Hematopoietic multipotent progenitor cell treated with erythropoietin and hydrocortisone succinate and interleukin-3 and kit ligand, for 4 days (in vitro differentiated cells): ENCODE results near the gene MRPL44.
A peak's percentile ranks its signal among the peaks of the same experiment; 100 is the strongest.

Experiments used
- DNase-seq: peaks from one replicate; pipeline ENCODE4 v3.0.0-alpha.2; 2015

MRPL44 gene

DNA sequence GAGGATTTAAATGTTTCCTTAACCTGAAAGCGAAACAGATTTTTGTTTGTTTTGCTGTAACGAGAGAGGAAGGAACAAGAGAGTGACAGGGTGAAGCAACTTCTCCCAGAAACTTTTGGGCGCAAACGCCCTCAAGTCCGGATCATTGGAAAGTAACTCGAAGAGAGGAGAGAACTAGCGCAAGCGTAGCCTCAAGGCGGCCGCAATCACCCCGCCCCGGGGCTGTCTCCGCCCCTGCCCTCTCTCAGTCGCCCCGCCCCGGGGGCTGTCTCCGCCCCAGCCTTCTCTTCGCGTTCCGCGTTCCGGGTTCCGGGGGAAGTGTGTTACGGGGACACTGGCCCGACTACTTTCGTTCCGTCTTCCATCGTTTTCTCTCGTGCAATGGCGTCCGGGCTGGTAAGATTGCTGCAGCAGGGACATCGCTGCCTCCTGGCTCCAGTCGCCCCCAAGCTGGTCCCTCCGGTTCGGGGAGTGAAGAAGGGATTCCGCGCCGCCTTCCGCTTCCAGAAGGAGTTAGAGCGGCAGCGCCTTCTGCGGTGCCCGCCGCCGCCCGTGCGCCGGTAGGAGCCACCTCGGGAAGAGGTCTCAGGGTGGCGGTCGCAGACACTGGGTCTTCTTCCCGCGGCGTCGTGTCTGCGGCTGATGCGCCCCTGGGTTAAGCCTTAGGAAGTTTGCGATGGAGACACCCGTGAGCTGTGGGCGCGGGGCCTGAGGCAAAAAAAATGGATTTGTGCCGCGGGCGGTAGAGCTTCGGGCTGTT is at the start of gene MRPL44:
MRPL44 (plus strand) TSS at position 372 of the 760 bp plus-strand sequence; CDS start at position 382, 10 bp downstream.
- DNase-seq, result peak; percentile 98

DNA sequence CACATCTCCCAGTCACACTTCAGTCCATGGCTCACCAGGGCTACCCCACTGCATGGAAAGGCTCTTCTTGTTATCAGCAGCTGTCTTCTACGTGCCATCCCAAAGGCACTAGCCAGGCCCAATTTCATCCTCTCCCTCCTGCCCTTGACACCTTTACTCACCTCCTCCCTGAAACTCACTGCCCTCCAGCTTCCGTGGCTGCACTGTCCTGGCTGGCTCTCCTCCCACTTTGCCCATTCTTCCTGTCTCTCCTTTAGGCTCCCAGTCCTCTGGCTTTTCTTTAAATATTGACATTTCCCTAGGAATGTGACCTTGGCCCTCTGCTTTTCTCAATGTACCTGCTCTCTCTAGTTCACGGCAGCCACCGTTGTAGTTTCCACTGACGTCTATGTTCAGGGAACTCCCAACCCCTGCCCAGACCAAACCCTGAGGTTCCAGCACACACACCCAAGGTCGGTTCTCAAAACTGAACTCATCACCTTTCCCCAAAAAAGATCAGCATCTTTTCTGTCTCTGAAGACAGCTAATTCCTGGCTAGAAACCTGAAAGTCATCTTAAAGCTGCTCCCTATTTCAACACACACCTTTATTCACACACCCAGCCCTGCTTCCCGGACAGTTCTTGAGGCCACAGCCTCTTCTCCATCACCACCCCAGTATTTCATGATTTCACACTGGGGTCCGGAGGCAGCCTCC is 48.8 kb upstream of the MRPL44 start:
- no peak for DNase-seq

DNA sequence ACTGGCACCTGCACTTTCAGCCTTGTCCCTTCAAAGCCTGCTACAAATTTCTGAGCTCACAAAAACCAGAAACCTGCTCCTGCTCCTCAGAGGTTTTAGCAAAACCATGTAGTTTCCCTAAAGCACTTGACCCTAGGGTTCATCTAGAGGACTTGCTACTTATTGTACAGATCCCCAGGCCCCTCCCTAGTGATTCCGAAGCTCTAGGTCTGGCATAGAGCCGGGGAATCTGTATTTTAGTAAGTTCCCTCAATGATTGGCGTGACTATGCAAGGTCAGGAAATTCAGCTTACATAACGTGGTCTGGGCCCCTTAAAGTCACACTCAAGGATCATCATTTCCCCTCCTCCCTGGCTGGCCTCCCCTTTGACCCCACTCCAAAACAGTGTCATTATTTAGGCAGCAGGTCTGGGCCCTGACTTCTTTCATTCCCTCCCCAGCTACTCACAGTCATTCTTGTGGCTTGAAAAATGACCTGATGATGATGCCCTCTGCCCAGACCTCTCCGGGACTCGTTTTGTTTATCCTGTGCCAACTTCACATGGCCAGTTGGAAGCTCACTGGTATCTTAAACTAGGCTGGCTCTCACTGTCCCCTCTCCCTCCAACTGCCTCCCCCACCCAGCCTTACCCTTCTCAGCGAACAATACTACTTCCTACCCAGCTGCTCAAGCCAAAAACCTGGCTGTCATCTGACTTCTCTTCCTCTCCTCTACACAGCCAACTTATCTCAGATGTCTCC is 48.1 kb upstream of the MRPL44 start:
- DNase-seq, result no peak

DNA sequence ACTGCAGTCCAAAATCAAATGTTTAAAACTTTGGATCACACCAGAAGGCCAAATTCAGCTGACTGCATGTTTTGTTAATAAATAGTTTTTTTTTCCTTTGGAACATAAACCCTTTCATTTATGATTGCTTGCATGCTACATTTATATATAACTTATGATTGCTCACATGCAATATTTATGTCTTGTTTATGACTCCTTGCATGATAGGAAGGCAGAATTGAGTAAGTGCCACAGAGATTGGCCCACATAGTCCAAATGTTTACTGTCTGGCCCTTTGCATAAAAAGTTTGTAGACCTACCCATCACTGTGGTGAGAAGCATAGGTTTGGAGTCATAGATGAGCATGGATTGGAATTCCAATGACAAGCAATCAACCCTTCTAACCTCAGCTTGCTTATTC is 42.9 kb upstream of the MRPL44 start:
- no peak for DNase-seq

DNA sequence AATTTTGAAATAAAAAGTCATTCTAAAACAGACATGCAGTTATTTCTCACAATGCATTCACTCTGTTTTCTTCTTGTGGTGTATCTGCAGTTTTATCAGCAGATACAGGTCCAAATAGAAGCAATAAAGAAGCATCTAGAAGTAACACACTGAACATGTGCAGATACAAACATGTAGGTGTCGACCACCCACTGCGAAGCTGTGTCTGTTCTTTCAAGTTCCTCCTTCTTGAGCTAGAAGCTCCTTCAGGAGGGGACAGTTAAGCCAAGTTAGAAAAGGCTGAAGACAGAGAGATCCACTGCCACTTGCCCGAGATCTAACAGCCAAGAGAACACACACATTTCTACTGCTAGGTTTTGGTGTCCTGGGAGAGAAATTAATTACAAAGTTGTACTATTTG is 42.2 kb upstream of the MRPL44 start:
- no peak for DNase-seq

DNA sequence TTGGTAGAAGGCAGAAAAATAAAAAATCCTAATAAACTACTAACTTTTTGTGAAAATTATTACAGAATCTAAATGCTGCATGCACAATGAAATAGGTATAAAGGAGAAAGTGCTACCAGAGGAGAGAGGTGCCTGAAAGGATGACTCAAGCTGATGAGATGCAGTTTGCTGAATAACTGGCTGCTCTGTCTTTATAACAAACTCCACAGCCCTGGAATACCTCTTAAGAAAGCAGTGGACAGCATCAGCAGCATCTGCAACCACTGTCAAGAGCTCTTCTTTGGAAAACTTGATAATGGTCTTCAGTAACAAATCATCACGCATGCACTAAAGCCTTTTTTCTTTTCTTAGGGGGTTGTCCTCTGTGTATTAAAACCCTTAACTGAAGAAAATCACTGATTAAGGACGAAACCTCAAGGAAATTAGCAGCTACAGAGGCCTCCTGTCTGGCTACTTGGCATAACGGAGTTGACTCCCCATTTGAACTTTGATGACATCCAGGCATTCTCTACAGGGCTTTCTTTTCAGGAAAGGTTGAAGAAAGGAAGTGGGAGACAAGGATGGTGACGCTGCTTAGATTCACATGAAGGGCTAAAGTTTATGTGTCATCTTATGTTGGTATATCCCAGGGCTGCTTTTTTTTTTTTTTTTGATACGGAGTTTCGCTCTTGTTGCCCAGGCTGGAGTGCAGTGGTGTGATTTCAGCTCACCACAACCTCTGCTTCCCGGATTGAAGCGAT is 40.9 kb upstream of the MRPL44 start:
- no peak for DNase-seq

DNA sequence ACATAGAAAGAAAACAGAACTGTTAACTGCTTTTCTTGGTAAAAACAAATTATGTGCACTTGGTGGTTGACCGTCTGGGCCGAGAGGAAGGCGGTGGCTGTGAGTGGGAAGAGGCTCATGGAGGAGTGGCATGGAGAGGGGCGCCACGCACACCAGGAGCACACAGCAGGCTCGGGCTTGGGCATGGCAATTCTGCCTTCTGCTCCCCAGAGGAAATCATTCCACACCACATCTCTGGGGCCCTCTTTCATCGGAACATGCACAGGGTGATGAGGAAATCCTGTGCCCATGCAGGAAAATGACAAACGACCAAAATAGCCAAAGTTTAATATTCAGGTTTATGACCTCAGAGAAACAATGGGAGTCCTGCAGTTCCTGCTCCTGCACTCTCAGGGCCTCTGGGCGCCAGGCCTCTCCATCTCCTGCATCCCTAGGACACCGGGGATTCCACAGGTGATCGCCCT is 38.6 kb upstream of the MRPL44 start:
- DNase-seq, result peak; percentile 28

DNA sequence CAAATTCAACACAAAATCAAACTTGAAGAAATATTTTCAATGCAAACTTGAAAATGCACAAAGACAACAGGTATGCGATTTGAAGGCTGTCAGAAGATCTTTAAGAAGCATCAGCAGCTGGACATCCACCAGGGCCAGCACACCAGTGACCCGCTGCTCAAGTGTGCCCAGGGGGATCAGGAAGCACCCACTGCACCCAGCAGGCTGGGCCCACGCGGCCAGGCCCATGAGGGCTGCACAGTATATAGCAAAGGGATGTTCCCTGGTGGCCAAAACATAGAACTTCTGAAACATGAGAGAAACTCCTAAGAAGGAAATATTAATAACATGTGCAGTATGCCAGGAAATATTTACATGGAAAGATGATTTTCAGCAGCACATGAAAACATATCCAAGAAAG is 37.2 kb upstream of the MRPL44 start:
- no peak for DNase-seq

DNA sequence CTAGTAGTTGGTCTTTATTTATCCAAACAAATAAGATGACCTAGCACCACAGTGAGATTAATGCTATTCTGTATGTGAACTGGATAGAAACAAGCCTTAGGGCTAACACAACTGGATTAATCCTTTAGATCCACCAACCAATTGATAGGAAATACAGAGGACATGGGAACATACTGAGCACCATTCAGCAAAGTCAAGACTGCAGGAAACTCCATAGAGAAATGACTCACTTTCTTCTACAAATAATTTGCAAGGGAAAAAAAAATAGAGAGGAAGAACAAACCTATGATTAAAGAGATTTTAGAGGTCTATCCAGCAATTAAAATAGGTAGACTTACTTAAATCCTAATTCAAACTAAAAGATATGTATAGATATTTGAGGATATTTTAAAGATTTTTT is 36.1 kb upstream of the MRPL44 start:
- DNase-seq, result no peak

DNA sequence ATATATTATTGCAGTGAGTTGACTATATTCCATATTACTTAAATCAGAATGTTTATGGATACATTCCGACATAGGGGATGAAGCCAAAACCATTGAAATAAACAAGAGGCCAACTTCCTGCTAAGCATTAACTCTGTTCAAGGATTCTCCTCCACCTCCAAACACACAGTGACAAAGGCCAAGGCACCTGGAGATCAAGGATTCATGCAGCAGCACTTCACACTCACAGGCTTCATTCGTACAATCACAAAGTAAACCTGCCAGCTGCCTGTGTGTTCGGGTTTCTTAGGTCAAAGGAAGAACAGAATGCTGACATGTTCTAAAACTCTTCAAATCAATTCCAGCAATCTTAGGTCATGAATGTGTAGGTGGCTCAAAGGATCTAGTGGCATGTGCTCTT is 35.0 kb upstream of the MRPL44 start:
- no peak for DNase-seq

DNA sequence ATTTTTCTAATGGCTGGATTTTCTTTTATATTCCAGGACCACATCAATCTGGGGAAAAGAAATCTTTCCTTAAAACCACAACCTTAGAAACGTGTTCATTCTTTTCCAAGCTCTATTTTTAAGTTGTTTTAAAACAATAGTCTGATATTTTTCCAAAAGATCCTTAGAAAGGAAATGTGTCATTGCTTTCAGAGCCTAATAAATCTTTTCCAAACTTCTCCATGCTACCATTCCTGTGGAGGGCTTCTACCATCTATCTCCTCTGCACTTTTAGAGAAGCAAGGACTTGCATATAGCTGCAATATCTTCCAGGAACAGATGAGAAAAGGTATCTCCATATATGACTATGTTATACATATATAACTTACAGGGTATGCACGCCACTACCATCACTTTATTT is 33.3 kb upstream of the MRPL44 start:
- no peak for DNase-seq

DNA sequence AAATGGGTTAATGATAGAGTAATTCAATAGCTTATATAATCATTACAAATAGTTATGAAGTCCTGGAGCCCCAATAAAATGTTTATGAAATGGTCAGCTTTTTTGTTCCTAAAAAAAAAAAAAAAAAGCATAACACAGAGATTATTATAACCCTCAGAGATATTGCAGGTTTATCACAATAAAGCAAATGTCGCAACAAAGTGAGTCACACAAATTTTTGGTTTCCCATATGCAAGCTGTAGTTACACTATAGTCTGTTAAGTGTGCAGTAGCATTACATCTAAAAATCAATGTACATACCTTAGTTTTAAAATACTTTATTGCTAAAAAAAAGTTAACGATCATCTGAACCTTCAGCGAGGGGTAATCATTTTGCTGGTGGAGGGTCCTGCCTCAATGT is 32.2 kb upstream of the MRPL44 start:
- peak; percentile 28 for DNase-seq

DNA sequence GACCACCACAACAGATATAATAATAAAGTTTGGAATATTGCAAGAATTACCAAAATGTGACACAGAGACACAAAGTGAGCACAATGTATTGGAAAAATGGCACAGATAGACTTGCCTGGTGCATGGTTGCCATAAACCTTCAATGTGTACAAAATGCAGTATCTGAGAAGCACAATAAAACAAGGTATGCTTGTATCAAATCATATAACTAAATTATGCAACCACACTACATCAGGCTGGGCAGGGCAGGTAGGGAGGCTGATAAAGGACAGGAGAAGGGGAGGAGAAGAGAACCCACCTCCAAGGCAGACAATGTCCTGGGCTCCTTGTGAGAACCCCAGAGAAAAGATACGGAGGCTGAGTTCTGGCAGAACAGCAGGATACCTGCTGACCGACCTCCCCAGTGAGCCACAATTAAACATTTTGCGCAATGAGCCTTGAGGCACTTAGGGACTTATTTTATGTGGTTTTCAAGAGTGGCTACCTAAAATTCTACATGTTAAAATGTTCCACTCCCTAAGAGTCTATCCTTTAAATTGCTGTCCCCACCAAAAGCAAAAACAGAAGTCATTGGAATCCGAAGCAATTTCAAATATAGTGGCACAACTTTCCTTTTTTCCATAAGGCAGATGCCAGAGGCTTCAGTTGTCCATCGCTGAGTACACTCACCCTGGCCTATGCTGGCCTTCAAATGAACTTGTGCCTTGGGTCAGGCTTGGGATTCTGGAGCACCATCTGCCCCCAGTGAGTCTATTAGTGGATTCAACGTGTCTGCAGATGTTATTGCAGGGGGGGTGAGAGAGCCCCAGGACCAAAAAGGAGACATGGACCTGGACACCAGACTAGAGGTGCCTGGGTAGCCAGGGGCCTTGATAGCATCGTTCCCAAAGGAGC is 28.9 kb upstream of the MRPL44 start:
- no peak for DNase-seq

DNA sequence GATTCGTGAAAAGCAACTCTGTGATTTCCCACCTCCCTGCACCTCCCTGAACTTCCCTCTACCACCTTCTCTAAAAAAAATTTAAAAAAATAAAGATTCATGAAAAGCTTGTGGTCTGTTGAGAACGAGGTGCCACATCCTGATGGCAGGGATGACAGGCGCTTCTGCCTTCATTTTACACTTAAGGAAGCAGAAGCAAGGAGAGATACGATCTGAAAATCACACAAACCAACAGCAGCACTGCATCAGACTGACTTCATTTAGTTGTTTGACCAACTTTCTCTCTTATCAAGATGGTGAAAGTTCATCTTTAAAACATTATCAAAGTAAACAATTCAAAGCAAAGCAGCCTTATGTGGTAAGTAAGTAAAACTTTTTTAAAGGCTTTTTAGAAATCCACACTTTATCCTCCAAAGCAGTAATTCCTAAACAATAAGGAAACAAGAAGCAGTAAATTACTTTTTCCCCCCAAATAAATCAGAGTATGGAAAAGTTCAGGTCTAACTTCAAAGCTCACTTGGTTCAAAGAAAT is 27.6 kb upstream of the MRPL44 start:
- DNase-seq, result peak; percentile 77

DNA sequence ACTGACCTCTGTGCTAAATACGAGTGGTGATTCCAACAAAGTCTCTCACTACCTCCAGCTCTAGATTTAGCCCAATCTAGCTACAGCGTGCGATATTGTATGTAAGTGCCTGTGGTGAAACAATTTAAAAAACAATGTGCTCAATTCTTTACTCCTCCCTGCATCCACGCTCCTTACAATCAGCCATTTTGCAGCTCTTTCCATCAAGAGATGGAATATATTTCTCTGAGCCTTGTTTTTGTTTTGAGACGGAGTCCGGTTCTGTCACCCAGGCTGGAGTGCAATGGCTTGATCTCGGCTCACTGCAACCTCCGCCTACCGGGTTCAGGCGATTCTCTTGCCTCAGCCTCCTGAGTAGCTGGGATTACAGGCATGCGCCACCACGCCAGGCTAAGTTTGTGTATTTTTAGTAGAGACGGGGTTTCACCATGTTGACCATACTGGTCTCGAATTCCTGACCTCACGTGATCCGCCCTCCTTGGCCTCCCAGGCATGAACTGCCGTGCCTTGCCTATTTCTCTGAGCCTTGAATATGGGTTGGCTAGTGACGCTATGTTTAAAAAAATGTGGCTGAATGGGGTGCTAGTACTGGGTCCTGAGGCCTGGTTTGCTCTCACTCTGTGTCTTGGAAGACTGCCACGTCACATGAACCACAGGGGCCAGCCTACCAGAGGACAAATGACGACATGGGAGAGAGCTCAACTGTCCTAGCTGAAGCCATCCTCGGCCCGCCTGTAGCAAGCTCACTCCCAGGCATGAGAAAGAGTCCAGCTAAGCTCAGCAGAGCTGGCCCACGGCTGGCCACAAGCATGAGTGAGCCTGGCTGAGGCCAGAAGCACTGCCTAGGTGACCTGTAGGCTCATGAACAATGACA is 26.9 kb upstream of the MRPL44 start:
- DNase-seq, result peak; percentile 66

DNA sequence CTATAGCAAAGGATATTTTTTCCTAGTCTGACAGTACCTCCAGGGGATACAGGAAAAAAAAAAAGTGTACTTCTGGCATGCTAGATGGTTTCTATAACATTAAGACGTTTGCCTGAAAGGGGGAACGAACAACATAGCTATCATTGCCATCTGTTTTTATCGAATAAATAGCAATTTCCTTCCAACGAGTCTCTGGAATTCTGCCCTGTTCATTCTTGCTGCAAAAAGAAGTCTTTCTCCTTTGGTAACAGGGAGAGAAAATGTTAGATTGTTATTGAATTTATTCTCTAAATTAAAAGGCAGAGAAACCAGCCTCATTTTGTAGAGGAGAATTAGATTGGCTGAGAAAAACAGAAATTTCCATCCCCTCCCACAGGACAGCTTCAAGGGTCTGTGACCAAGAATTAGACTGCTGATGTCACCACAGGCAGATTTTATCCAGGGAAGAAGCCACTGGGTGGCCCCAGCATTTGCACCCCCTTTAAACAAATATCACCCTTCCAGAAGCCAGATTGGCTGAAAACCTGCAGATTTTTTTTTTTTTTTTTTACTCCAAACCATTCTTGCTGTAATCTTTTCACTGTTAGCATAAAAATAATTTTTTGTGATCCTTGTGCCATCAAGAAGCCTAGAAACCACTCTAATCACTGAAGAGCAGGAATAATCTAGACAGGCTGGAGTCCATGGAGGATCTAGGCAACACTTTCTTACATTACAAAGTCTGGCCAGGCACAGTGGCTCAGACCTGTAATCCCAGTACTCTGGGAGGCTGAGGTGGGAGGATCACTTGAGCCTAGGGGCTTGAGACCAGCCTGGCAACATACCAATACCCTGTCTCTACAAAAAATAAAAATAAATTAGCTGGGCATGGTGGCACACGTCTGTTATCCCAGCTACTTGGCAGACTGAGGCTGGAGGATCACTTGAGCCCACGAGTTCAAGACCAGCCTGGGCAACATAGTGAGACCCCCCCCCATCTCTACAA is 24.2 kb upstream of the MRPL44 start:
- no peak for DNase-seq

DNA sequence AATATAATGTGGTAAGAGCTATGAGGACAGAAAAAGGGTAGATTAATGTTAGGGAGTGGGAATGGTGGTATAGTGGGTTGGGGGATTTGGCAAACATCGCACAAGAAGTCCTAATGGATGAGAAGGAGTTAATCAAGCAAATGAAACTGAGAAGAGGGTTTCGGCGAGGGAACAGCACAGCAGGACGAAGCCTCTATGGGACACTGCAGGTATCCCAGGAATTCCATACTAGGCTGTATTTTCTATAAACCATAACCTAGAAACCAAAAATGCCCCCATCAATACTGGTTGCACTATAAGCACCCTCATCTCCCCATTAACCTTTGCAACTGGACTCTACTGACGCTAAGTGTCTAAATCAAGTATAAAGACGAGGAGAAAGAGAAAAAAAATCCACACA is 22.4 kb upstream of the MRPL44 start:
- DNase-seq, result no peak

DNA sequence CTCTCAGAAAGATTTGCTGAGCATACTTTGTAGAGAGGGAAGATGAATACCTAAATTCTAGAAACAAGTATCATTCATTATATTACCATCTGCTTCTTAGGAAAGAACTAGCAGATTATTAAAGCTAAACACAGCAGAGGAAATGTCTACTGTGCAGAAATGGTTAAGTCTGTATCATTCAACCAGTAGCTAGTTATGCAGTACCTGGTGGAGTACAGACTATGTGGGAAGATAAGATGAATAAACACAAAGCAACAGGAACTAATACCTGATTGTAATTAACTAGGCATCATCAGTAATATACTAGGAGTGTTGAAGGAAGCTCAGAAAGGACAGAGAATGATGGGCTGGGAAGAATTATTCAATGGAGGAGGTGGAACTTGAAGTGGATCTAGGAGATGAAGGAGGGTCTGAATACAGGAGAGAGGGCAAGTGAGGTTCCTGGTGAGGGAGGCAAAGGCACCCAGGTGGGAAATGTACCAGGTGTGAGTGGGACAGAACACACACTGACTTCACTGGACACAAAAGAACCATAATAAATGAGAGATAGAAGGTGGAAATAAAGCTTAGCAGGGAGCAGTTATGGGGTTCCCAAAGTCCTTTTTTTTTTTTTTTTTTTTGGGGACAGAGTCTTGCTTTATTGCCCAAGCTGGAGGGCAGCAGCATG is 21.7 kb upstream of the MRPL44 start:
- no peak for DNase-seq

DNA sequence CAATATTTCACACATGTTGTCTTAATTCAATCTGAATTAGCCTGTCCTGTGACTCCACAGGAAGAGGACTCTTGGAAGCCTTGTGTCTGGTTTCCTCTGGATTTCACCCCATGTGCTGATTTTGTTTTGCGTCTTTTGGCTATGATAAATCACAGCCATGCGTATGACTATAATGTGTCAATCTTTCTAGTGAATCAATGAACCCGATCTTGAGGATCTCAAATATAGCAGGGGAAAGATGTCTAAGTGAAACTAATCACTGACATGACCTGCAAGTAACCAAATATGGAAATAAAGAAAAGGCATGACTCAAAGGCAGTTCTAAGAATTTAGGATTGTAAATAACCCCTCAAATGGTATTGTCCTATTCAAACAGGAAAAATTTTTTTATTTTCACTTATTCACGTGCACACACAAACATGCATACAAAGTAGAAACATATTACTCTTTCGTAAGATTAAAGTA is 20.4 kb upstream of the MRPL44 start:
- no peak for DNase-seq
